ENCODE data around the gene RNPEPL1. TPM values are rescaled to one million over a fixed set of nuclear protein-coding genes. Genes with fewer than 3 reads are reported as not detected.

Gene RNPEPL1
- total RNA-seq, 2 experiments from 2014 or later = 110 to 113 TPM

DNA sequence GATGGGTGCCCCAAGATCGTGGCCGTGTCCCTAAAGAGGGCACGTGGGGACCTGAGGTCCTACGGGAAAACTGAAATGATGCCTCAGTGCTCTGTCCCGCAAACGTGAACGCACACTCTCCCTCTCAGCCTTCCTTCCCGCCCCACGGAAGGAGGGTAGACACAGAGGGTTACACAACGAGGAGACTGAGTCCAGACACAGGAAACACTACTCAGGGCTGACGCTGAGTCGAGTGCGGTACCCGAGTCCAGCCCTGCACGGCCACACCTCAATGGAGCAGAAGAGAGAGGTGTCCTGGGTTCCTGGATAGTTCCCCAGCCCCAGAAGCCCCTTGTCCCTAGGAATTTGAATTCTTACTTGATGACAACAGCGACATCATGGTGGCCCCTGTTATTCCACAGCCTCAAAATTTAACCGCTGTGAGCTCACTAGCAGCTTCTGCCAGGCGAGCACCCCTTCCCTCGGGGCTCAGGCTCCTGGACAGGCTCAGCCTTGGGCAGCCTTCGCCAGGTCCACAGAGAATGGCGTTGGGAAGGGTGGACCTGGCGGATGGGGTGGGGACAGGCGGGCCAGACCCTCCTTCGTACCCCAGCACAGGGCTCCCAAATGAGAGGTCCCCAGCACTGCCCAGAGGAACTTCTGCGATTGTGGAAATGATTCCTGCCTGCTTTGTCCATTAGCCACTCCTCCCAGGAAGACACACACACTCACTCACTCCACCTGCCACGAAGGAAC, 980 bp upstream of the RNPEPL1 start:
- Mint-ChIP-seq H3K9me3 (ENCODE audit: insufficient read depth) (no peaks in the 10 kb centered on the region), H3K27me3 (ENCODE audit: low read depth) (no peaks in the 10 kb centered on the region), H3K4me3 (peak overlapping the region; percentile 83), H3K27ac (peak overlapping the region; percentile 92), H3K36me3 (ENCODE audit: low read depth) (peaks cover 45% of the 10 kb centered on the region), H3K4me1 (ENCODE audit: low read depth) (peaks cover 74% of the 10 kb centered on the region)
- ChIA-PET CTCF (interaction anchor here (1.0 to 7.8 kb wide), 11 partner anchors 10 to 133 kb away, joined by 3 to 119 read pairs (median 15); partner anchors contain the start of genes ANKMY1, CAPN10 and GPR35), POLR2A (interaction anchor here (0.7 to 4.2 kb wide), 4 partner anchors 13 to 1335 kb away, joined by 3 to 53 read pairs (median 16); partner anchors contain the start of gene CAPN10)
- no peak for ATAC-seq
- peak; percentile 53 for DNase-seq

DNA sequence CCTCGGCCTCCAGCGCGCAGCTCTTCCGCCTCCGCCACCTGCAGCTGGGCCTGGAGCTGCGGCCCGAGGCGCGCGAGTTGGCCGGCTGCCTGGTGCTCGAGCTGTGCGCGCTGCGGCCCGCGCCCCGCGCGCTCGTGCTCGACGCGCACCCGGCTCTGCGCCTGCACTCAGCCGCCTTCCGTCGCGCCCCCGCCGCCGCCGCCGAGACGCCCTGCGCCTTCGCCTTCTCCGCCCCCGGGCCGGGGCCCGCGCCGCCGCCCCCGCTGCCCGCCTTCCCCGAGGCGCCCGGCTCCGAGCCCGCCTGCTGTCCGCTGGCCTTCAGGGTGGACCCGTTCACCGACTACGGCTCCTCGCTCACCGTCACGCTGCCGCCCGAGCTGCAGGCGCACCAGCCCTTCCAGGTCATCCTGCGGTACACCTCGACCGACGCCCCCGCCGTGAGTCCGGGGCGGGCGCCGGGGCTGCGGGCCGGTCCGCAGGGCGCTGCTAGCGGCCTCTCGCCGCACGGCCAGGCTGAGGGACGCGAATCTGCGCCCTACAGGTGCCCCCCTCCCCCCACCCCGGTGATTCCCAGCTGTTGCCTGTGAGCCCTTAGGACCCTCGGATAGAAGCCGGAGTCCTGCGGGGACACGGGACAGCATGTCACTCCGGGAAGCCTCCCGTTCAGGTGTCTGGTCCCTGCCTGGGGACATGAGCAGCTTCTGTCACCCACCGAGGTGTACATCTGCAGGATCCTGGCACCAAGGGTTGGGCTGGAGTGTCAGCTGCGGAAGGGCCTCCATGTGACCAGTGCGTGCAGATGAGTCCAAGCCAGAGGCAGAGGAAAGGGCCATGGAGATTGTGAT, 616 bp downstream of the RNPEPL1 start:
- H3K4me1 Mint-ChIP-seq (ENCODE audit: low read depth) = peaks cover 58% of the 10 kb centered on the region
- peak overlapping the region; percentile 87 for H3K4me3 Mint-ChIP-seq
- peaks cover 30% of the 10 kb centered on the region for H3K36me3 Mint-ChIP-seq (ENCODE audit: low read depth)
- ChIA-PET POLR2A (interaction anchor here (0.5 to 1.5 kb wide), 10 partner anchors 8 to 441 kb away, joined by 3 to 7 read pairs (median 3); partner anchors contain the start of genes CAPN10 and GPR35), CTCF (interaction anchor here (0.7 to 1.7 kb wide), 8 partner anchors 8 to 55 kb away, joined by 3 to 10 read pairs (median 4); partner anchors contain the start of genes CAPN10 and DUSP28)
- no peaks in the 10 kb centered on the region for H3K27me3 Mint-ChIP-seq (ENCODE audit: low read depth)
- no peaks in the 10 kb centered on the region for H3K9me3 Mint-ChIP-seq (ENCODE audit: insufficient read depth)
- H3K27ac Mint-ChIP-seq = peak overlapping the region; percentile 82
- ATAC-seq (peak; percentile 0), DNase-seq (peak; percentile 53)

DNA sequence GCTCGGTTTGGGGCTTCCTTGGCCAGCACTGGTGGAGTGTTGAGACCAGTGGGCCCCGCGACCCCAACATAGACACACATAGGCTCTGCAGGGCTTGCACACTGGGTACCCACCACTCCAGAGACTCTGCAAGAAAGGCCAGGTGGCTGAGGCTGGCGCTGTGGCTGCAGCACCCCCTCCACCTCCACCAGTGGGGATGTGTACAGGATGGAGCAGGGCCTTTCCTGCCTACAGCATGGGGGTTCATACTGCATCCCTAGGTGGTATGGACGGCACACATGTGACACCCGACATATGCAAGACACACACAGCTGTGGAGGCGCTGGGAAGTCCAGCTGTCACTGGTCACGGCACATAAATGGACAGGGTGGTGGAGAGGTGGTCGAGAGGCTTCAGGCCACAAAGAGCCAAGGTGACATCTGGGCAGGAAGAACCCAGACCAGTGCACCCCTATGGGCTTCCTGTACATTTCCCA, 1.3 kb downstream of the RNPEPL1 start:
- Mint-ChIP-seq H3K4me3 (peak overlapping the region; percentile 87), H3K36me3 (ENCODE audit: low read depth) (peaks cover 26% of the 10 kb centered on the region), H3K9me3 (ENCODE audit: insufficient read depth) (no peaks in the 10 kb centered on the region), H3K4me1 (ENCODE audit: low read depth) (peaks cover 51% of the 10 kb centered on the region), H3K27ac (peak overlapping the region; percentile 75), H3K27me3 (ENCODE audit: low read depth) (no peaks in the 10 kb centered on the region)
- POLR2A ChIA-PET = interaction anchor here (0.5 to 1.5 kb wide), 7 partner anchors 8 to 440 kb away, joined by 3 to 7 read pairs (median 3); partner anchors contain the start of gene GPR35
- CTCF ChIA-PET = interaction anchor here (0.7 to 1.7 kb wide), 5 partner anchors 10 to 55 kb away, joined by 3 to 10 read pairs (median 5); partner anchors contain the start of gene CAPN10
- no peak for ATAC-seq
- peak; percentile 35 for DNase-seq

GRCh38 chr2:240569998-240570530, 1.8 kb downstream of the RNPEPL1 start:
- Mint-ChIP-seq H3K36me3 (ENCODE audit: low read depth) (peaks cover 23% of the 10 kb centered on the region), H3K27ac (peak overlapping the region; percentile 75), H3K4me1 (ENCODE audit: low read depth) (peaks cover 46% of the 10 kb centered on the region), H3K27me3 (ENCODE audit: low read depth) (no peaks in the 10 kb centered on the region), H3K9me3 (ENCODE audit: insufficient read depth) (no peaks in the 10 kb centered on the region), H3K4me3 (peak overlapping the region; percentile 87)
- no peak for ATAC-seq
- DNase-seq = no peak
- ChIA-PET POLR2A (interaction anchor here (0.7 to 1.3 kb wide), 2 partner anchors 9 to 440 kb away, joined by 3 to 7 read pairs; no protein-coding TSS in a partner anchor), CTCF (interaction anchor here (0.7 kb wide), 1 partner anchor 10 kb away, joined by 3 read pairs; no protein-coding TSS in a partner anchor)

GRCh38 chr2:240570531-240571313, 2.4 kb downstream of the RNPEPL1 start:
- Mint-ChIP-seq H3K9me3 (ENCODE audit: insufficient read depth) (no peaks in the 10 kb centered on the region), H3K27me3 (ENCODE audit: low read depth) (no peaks in the 10 kb centered on the region), H3K4me3 (peak overlapping the region; percentile 87), H3K36me3 (ENCODE audit: low read depth) (peaks cover 25% of the 10 kb centered on the region), H3K27ac (peak overlapping the region; percentile 75), H3K4me1 (ENCODE audit: low read depth) (peaks cover 40% of the 10 kb centered on the region)
- ATAC-seq = no peak
- ChIA-PET POLR2A (no interaction called here), CTCF (interaction anchor here (0.9 kb wide), 1 partner anchor 56 kb away, joined by 3 read pairs; no protein-coding TSS in a partner anchor)
- DNase-seq = no peak

DNA sequence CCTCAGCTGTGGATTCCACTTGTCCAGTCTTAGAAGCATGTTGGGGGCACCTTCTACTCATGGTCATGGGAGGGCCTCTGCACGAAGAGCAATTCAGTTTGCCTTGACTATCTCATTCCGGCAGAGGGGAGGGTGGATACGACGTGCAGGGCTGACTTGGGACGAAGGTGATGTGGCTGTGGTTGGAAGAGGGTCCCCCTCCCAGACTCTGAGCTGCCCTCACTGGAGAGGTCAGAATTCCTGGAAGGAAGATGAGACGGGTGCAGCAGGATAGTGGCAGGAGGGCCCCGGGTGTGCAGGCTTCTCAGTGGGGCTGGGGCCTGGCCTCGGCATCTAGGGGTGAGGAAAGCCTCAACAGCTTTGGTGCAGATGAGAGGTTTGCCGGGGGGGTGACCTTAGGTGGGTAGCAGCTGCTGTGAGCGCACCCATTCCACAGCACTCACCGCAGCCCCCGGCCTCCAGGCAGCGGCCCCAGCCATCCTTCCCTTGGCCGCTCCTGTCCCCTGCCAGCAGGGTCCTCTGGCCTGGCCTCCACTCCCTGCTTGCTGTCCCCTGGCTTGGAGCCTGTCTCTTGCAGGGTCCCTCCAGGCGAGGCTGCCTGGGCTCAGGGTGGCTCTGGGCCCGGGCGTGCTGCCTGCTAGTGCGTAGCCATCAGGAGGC, 3.2 kb downstream of the RNPEPL1 start:
- CTCF ChIA-PET = interaction anchor here (0.9 kb wide), 1 partner anchor 57 kb away, joined by 3 read pairs; no protein-coding TSS in a partner anchor
- POLR2A ChIA-PET = no interaction called here
- no peak for ATAC-seq
- Mint-ChIP-seq H3K9me3 (ENCODE audit: insufficient read depth) (no peaks in the 10 kb centered on the region), H3K27ac (peak overlapping the region; percentile 75), H3K27me3 (ENCODE audit: low read depth) (no peaks in the 10 kb centered on the region), H3K4me1 (ENCODE audit: low read depth) (peaks cover 36% of the 10 kb centered on the region), H3K36me3 (ENCODE audit: low read depth) (peaks cover 26% of the 10 kb centered on the region), H3K4me3 (peak overlapping the region; percentile 87)
- DNase-seq = no peak

- ChIA-PET POLR2A (no interaction called here), CTCF (no interaction called here)
- Mint-ChIP-seq H3K27ac (no peak overlapping the region), H3K4me3 (no peak overlapping the region), H3K4me1 (ENCODE audit: low read depth) (peaks cover 31% of the 10 kb centered on the region), H3K27me3 (ENCODE audit: low read depth) (no peaks in the 10 kb centered on the region), H3K9me3 (ENCODE audit: insufficient read depth) (no peaks in the 10 kb centered on the region), H3K36me3 (ENCODE audit: low read depth) (peaks cover 28% of the 10 kb centered on the region)
- DNase-seq (no peak), ATAC-seq (no peak)
Measured at GRCh38 chr2:240572141-240573031, 4.1 kb downstream of the RNPEPL1 start.

DNA sequence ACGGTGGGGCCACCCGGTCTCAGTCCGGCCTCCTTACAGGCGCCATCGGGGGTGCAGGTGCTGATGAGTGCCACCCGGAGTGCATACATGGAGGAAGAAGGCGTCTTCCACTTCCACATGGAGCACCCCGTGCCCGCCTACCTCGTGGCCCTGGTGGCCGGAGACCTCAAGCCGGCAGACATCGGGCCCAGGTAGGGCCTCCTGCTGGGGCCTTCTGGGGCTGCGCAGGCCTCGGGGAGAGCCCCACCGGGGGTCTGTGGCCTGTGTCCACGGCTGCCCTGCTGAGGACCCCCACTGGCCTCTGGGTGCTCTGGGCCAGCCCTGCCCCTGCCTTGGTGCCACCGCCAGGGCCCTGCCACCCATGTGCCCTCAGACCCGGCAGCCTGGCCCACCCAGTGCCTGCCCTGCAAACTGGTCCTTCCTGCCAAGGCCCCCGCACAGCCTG, 4.8 kb downstream of the RNPEPL1 start:
- peaks cover 27% of the 10 kb centered on the region for H3K4me1 Mint-ChIP-seq (ENCODE audit: low read depth)
- H3K27me3 Mint-ChIP-seq (ENCODE audit: low read depth) = no peaks in the 10 kb centered on the region
- POLR2A ChIA-PET = no interaction called here
- no peaks in the 10 kb centered on the region for H3K9me3 Mint-ChIP-seq (ENCODE audit: insufficient read depth)
- no peak overlapping the region for H3K27ac Mint-ChIP-seq
- ATAC-seq = no peak
- DNase-seq = no peak
- H3K4me3 Mint-ChIP-seq = no peak overlapping the region
- CTCF ChIA-PET = interaction anchor here (1.0 to 1.1 kb wide), 3 partner anchors 14 to 59 kb away, joined by 3 to 4 read pairs (median 3); partner anchors contain the start of gene CAPN10
- H3K36me3 Mint-ChIP-seq (ENCODE audit: low read depth) = peaks cover 32% of the 10 kb centered on the region

- peaks cover 35% of the 10 kb centered on the region for H3K36me3 Mint-ChIP-seq (ENCODE audit: low read depth)
- no peak for ATAC-seq
- DNase-seq = no peak
- no peaks in the 10 kb centered on the region for H3K9me3 Mint-ChIP-seq (ENCODE audit: insufficient read depth)
- POLR2A ChIA-PET = no interaction called here
- CTCF ChIA-PET = interaction anchor here (1.0 to 1.1 kb wide), 3 partner anchors 13 to 60 kb away, joined by 3 to 4 read pairs (median 3); partner anchors contain the start of gene CAPN10
- H3K27me3 Mint-ChIP-seq (ENCODE audit: low read depth) = no peaks in the 10 kb centered on the region
- H3K27ac Mint-ChIP-seq = no peak overlapping the region
- H3K4me1 Mint-ChIP-seq (ENCODE audit: low read depth) = peaks cover 29% of the 10 kb centered on the region
- H3K4me3 Mint-ChIP-seq = no peak overlapping the region
Measured at GRCh38 chr2:240573516-240574385, 5.5 kb downstream of the RNPEPL1 start.

All from activated CD8-positive, alpha-beta T cell treated with anti-CD3 and anti-CD28 coated beads, Interleukin-2, amount 10 ng/mL, durations not matched to agents 7 days and 5 days (primary cell).